HepG2 (cell line): ENCODE measurements around the gene FCAMR. TPM values are rescaled to one million over a fixed set of nuclear protein-coding genes. Genes with fewer than 3 reads are reported as not detected.

Experiments used
- ATAC-seq: fragments of 200-7000 bp; cut with Tn5 transposase; 3 replicates; pipeline ENCODE4 v1.9.1; 2020; ENCODE audit warnings: mild to moderate bottlenecking, moderate library complexity
- BruUV-seq: library from RNA; stranded (reverse); fragments of 400-500 nt; replicated peaks from 2 replicates; lab custom pipeline; 2021; lab: Mats Ljungman, UMichigan
- CTCF ChIA-PET: fragments of 300-600 bp; formaldehyde crosslinking; extraction: SDS; loops from one replicate; lab custom pipeline; 2021; ENCODE audit warnings: low total read pairs, inconsistent platforms, low intra/inter-chr PET ratio; lab: Yijun Ruan, JAX
- POLR2A ChIA-PET: fragments of 350-600 bp; sonication (Branson Sonifier 250); formaldehyde crosslinking; loops from one replicate; lab custom pipeline; 2020; ENCODE audit warnings: antibody characterized with exemption, inconsistent platforms; lab: Yijun Ruan, JAX
- DNase-seq: peaks from one replicate; pipeline ENCODE4 v3.0.0-alpha.2; 2015; ENCODE audit warnings: low spot score
- FAIRE-seq: peaks from 3 replicates; lab custom pipeline; 2011; peaks lifted over from hg19 to GRCh38; lab: Jason Lieb, UNC
- H2AFZ ChIP-seq: one replicate; pipeline ENCODE4 v1.6.1; 2011; ENCODE audit warnings: low read length, inconsistent platforms
- H3K27ac ChIP-seq: fragments of 300-600 bp; 3 replicates; pipeline ENCODE4 v1.8.0; 2011; ENCODE audit warnings: mixed run types, mild to moderate bottlenecking, mixed read lengths, low read length, inconsistent platforms; ENCODE audit not compliant: insufficient read depth; ENCODE audit errors: extremely low read length
- H3K27me3 ChIP-seq, 2 experiments: fragments of 200-600 bp in 1 of 2; 2 replicates in 1 of 2; 3 replicates in 1 of 2; pipeline versions ENCODE4 v1.6.0 to v1.8.0; 2011; ENCODE audit warnings: low read length in 2 of 2, mild to moderate bottlenecking in 2 of 2, moderate library complexity in 2 of 2, inconsistent platforms in 1 of 2; ENCODE audit not compliant: insufficient read depth in 2 of 2, control insufficient read depth in 1 of 2
- H3K36me3 ChIP-seq, 2 experiments: fragments of 200-600 bp in 1 of 2; replicated peaks in 1 of 2; 2 replicates in 1 of 2; 3 replicates in 1 of 2; pipeline versions ENCODE4 v1.5.1 to v1.8.0; 2011; ENCODE audit warnings: low read length in 2 of 2, inconsistent platforms in 1 of 2; ENCODE audit not compliant: insufficient read depth in 2 of 2, control insufficient read depth in 1 of 2
- H3K4me1 ChIP-seq: 2 replicates; pipeline ENCODE4 v1.5.1; 2012; ENCODE audit warnings: low read length, inconsistent platforms; ENCODE audit not compliant: insufficient read depth
- H3K4me2 ChIP-seq: 2 replicates; pipeline ENCODE4 v1.6.0; 2011; ENCODE audit warnings: low read depth, low read length, inconsistent platforms
- H3K4me3 ChIP-seq, 3 experiments: fragments of 200-600 bp in 1 of 3; sonication (generic), shearing (Covaris generic) in 1 of 3; replicated peaks in 1 of 3; 2 replicates each; pipeline ENCODE4 v1.5.1; 2011 to 2016; ENCODE audit warnings: low read length in 3 of 3, inconsistent platforms in 2 of 3, low read depth in 2 of 3, mild to moderate bottlenecking in 2 of 3, control low read depth in 1 of 3, mixed read lengths in 1 of 3; ENCODE audit not compliant: insufficient read depth in 1 of 3
- H3K79me2 ChIP-seq: one replicate; pipeline ENCODE4 v1.6.1; 2011; ENCODE audit warnings: low read length, inconsistent platforms; ENCODE audit not compliant: insufficient read depth
- H3K9ac ChIP-seq: 2 replicates; pipeline ENCODE4 v1.6.0; 2011; ENCODE audit warnings: mild to moderate bottlenecking, low read depth, low read length, inconsistent platforms; ENCODE audit not compliant: insufficient read depth
- H3K9me3 ChIP-seq: 2 replicates; pipeline ENCODE4 v1.5.1; 2012; ENCODE audit warnings: mild to moderate bottlenecking, low read length
- H4K20me1 ChIP-seq: 2 replicates; pipeline ENCODE4 v1.6.0; 2011; ENCODE audit warnings: inconsistent platforms, mild to moderate bottlenecking, low read length, moderate library complexity; ENCODE audit not compliant: insufficient read depth
- AFF4 ChIP-seq: sonication (generic); formaldehyde crosslinking; IDR thresholded peaks from 2 replicates; pipeline ENCODE4 v1.4.0; 2020; ENCODE audit warnings: missing genetic modification reagents
- ATF3 ChIP-seq: sonication (generic); formaldehyde crosslinking; IDR thresholded peaks from 2 replicates; pipeline ENCODE4 v1.4.0; 2020; ENCODE audit warnings: missing genetic modification reagents
- SAP130 ChIP-seq: IDR thresholded peaks from 2 replicates; pipeline ENCODE4 v1.6.1; 2016; ENCODE audit warnings: low read depth
- ZFP82 ChIP-seq: sonication (generic); formaldehyde crosslinking; IDR thresholded peaks from 2 replicates; pipeline ENCODE4 v1.5.1; 2020; ENCODE audit warnings: mild to moderate bottlenecking, missing genetic modification reagents, borderline replicate concordance
- ZFP91 ChIP-seq: sonication (generic); formaldehyde crosslinking; IDR thresholded peaks from 2 replicates; pipeline ENCODE4 v1.9.0; 2022; ENCODE audit warnings: missing genetic modification reagents, mild to moderate bottlenecking, borderline replicate concordance
- ZNF24 ChIP-seq: fragments of 450-650 bp; IDR thresholded peaks from 2 replicates; pipeline ENCODE4 v1.6.1; 2017; ENCODE audit warnings: antibody characterized with exemption, mild to moderate bottlenecking
- ZSCAN5A ChIP-seq: sonication (generic); formaldehyde crosslinking; IDR thresholded peaks from 2 replicates; pipeline ENCODE4 v1.8.0; 2022; ENCODE audit warnings: mild to moderate bottlenecking, missing genetic modification reagents, borderline replicate concordance
- WGBS: methylation state at CpG from one replicate; pipeline ENCODE4 v1.1.6; 2017; ENCODE audit warnings: low lambda C conversion rate; 5-methylcytosine and 5-hydroxymethylcytosine counted together
- in situ Hi-C: cut with HindIII; loops from 2 replicates; pipeline ENCODE4 v1.10.0; 2017; ENCODE audit warnings: low pct_unique_long_range_greater_than_20kb; ENCODE audit not compliant: extremely low pct_ligation_motif_present
- intact Hi-C: fragments of 100-400 bp; cut with micrococcal nuclease; formaldehyde crosslinking; loops from one replicate; pipeline ENCODE4 v1.10.0; 2022; ENCODE audit not compliant: unreplicated experiment
- polyA plus RNA-seq, 8 experiments: library from polyadenylated mRNA; depleted of rRNA in 3 of 8; stranded (reverse) in 7 of 8; unstranded in 1 of 8; fragments of >200 nt; fragmentation: Illumina TruSeq in 4 of 8; extraction: Trizol in 4 of 8; gene quantifications; 2 replicates each; pipeline versions ENCODE4 v1.2.1 to v1.2.3, GENCODE V29; 2011 to 2016; ENCODE audit warnings: low read depth in 4 of 8, missing spikeins in 1 of 8, mixed read lengths in 1 of 8; ENCODE audit not compliant: insufficient read depth in 1 of 8
- total RNA-seq, 5 experiments: library from RNA; depleted of rRNA; stranded (reverse); fragments of >200 nt; fragmentation: Illumina TruSeq; extraction: Trizol; gene quantifications; 2 replicates each; pipeline ENCODE4 v1.2.3, GENCODE V29; 2016; ENCODE audit warnings: low read depth in 1 of 5

The FCAMR gene
- total and polyA plus RNA-seq, 2 of the 13 experiments (the other 11 are each of a cell fraction or from before 2014, with no cell fraction given), result not detected

GRCh38 chr1:206947255-206947654 is 23.0 kb downstream of the FCAMR start:
- intact Hi-C loops, result no loop called here
- FAIRE-seq (no peak), ATAC-seq (no peak), DNase-seq (no peak)
- no peak overlapping the region for H2AFZ ChIP-seq
- no peaks in the 10 kb centered on the region; a peak in 2 of 5 replicates for H3K27me3 ChIP-seq
- no peaks in the 10 kb centered on the region for H3K79me2 ChIP-seq
- 48% methylated on average over 3 of the region's 3 CpGs for WGBS
- no peaks in the 10 kb centered on the region for H4K20me1 ChIP-seq
- no peak overlapping the region for H3K4me3 ChIP-seq
- in situ Hi-C loops, result no loop called here
- 0 out of 2 replicates have a peak, but pooled peaks cover 7% of the 10 kb centered on the region for H3K9me3 ChIP-seq
- no peak overlapping the region for H3K27ac ChIP-seq
- ChIA-PET POLR2A (no interaction called here), CTCF (no interaction called here)
- no peak for TF ChIP-seq ZNF24
- no peak overlapping the region for H3K4me2 ChIP-seq
- peaks cover 44% of the 10 kb centered on the region for H3K4me1 ChIP-seq
- no TSS peak for BruUV-seq
- no peaks in the 10 kb centered on the region for H3K36me3 ChIP-seq
- no peak overlapping the region for H3K9ac ChIP-seq

GRCh38 chr1:206946261-206946660 is 24.0 kb downstream of the FCAMR start, which contains the start of gene PIGR:
PIGR (minus strand) TSS chr1:206946466; CDS start chr1:206940531, 5,935 bp downstream.
- 55% methylated on average over 7 of the region's 7 CpGs for WGBS
- no TSS peak for BruUV-seq
- Histone ChIP-seq H3K9ac (no peak within 1 kb of the TSS), H3K36me3 (no peaks in the 10 kb centered on the region), H3K9me3 (0 out of 2 replicates have a peak, but pooled peaks cover 7% of the 10 kb centered on the region), H3K4me3 (no peak within 1 kb of the TSS), H3K27ac (no peak within 1 kb of the TSS), H3K4me1 (peaks cover 42% of the 10 kb centered on the region), H2AFZ (no peak within 1 kb of the TSS), H4K20me1 (no peaks in the 10 kb centered on the region), H3K4me2 (no peak within 1 kb of the TSS), H3K79me2 (no peaks in the 10 kb centered on the region), H3K27me3 (no peaks in the 10 kb centered on the region; a peak in 2 of 5 replicates)
- no peak for ATAC-seq
- no peak for DNase-seq
- TF ChIP-seq SAP130 (CRISPR knock-in tag) (no peak), ATF3 (no peak), ZFP82 (no peak), ZFP91 (CRISPR knock-in tag) (peak; percentile 58), AFF4 (CRISPR knock-in tag) (no peak), ZSCAN5A (no peak)
- CTCF ChIA-PET, result no interaction called here
- POLR2A ChIA-PET, result no interaction called here
- in situ Hi-C loops (no loop called here), intact Hi-C loops (no loop called here)
- FAIRE-seq, result no peak
